ENCODE results near the gene CRTC1.
"Not testable (repeated sequence)": the region's sequence is repeated elsewhere in the genome, so short reads cannot be mapped to it uniquely, and the experiment has no call there.

The CRTC1 gene

GRCh38 chr19:18730885-18731513 lies 47.5 kb downstream of the CRTC1 start:
- no peak overlapping the region for H3K27ac ChIP-seq (ENCODE audit: low read length)
- TF ChIP-seq EZH2phosphoT487 (IDR thresholded peaks at IDR 0.05; ENCODE audit: low read length), result no peak
- TF ChIP-seq, protein P1, sequence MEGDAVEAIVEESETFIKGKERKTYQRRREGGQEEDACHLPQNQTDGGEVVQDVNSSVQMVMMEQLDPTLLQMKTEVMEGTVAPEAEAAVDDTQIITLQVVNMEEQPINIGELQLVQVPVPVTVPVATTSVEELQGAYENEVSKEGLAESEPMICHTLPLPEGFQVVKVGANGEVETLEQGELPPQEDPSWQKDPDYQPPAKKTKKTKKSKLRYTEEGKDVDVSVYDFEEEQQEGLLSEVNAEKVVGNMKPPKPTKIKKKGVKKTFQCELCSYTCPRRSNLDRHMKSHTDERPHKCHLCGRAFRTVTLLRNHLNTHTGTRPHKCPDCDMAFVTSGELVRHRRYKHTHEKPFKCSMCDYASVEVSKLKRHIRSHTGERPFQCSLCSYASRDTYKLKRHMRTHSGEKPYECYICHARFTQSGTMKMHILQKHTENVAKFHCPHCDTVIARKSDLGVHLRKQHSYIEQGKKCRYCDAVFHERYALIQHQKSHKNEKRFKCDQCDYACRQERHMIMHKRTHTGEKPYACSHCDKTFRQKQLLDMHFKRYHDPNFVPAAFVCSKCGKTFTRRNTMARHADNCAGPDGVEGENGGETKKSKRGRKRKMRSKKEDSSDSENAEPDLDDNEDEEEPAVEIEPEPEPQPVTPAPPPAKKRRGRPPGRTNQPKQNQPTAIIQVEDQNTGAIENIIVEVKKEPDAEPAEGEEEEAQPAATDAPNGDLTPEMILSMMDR (IDR thresholded peaks at IDR 0.05; ENCODE audit: low read length), result no peak
- no peak for TF ChIP-seq EZH2 (optimal IDR thresholded peaks at IDR 0.05; ENCODE audit: low read depth, low read length)
- no peaks in the 10 kb centered on the region for H4K20me1 ChIP-seq (ENCODE audit: insufficient read depth, low read length)

GRCh38 chr19:18731562-18732008 lies 48.1 kb downstream of the CRTC1 start:
- H3K79me2 ChIP-seq (ENCODE audit: low read length), result no peaks in the 10 kb centered on the region
- H3K9me3 ChIP-seq (replicated peaks; ENCODE audit: insufficient read depth, low read length), result no peaks in the 10 kb centered on the region
- H4K20me1 ChIP-seq (ENCODE audit: insufficient read depth, low read length), result no peaks in the 10 kb centered on the region
- H3K4me3 ChIP-seq (ENCODE audit: low read length), result no peak overlapping the region
- no peaks in the 10 kb centered on the region for H3K9me2 ChIP-seq (replicated peaks; ENCODE audit: insufficient read depth, low read length)
- H3K27me3 ChIP-seq (replicated peaks; ENCODE audit: insufficient read depth, low read length), result no peaks in the 10 kb centered on the region
- TF ChIP-seq, protein P1 (IDR thresholded peaks at IDR 0.05; ENCODE audit: low read length), result no peak
- TF ChIP-seq EZH2phosphoT487 (IDR thresholded peaks at IDR 0.05; ENCODE audit: low read length) (no peak), EZH2 (optimal IDR thresholded peaks at IDR 0.05; ENCODE audit: low read depth, low read length) (no peak)
- no peaks in the 10 kb centered on the region for H3F3A ChIP-seq (ENCODE audit: insufficient read depth, low read length)
- DNase-seq, result no peak
- H3K4me2 ChIP-seq (ENCODE audit: low read depth, low read length), result no peak overlapping the region
- H3K27ac ChIP-seq (ENCODE audit: low read length), result no peak overlapping the region
- no peaks in the 10 kb centered on the region for H3K36me3 ChIP-seq (replicated peaks; ENCODE audit: insufficient read depth, low read length)
- no peak overlapping the region for H3K9ac ChIP-seq (ENCODE audit: low read length)
- H2AFZ ChIP-seq (ENCODE audit: low read length), result no peak overlapping the region
- no peaks in the 10 kb centered on the region for H3K4me1 ChIP-seq (ENCODE audit: low read length)

More at GRCh38 chr19:18730885-18731513, 47.5 kb downstream of the CRTC1 start:
- no peak overlapping the region for H3K4me3 ChIP-seq (ENCODE audit: low read length)
- H3K9me3 ChIP-seq (replicated peaks; ENCODE audit: insufficient read depth, low read length), result no peaks in the 10 kb centered on the region
- H3K4me1 ChIP-seq (ENCODE audit: low read length), result no peaks in the 10 kb centered on the region
- no peaks in the 10 kb centered on the region for H3F3A ChIP-seq (ENCODE audit: insufficient read depth, low read length)
- no peak overlapping the region for H2AFZ ChIP-seq (ENCODE audit: low read length)
- no peaks in the 10 kb centered on the region for H3K9me2 ChIP-seq (replicated peaks; ENCODE audit: insufficient read depth, low read length)
- H3K4me2 ChIP-seq (ENCODE audit: low read depth, low read length), result no peak overlapping the region
- no peak for DNase-seq
- no peaks in the 10 kb centered on the region for H3K27me3 ChIP-seq (replicated peaks; ENCODE audit: insufficient read depth, low read length)
- no peaks in the 10 kb centered on the region for H3K79me2 ChIP-seq (ENCODE audit: low read length)
- H3K9ac ChIP-seq (ENCODE audit: low read length), result no peak overlapping the region
- no peaks in the 10 kb centered on the region for H3K36me3 ChIP-seq (replicated peaks; ENCODE audit: insufficient read depth, low read length)

GRCh38 chr19:18733196-18733647 lies 49.7 kb downstream of the CRTC1 start:
- Histone ChIP-seq H3K79me2 (ENCODE audit: low read length) (no peaks in the 10 kb centered on the region), H3K36me3 (replicated peaks; ENCODE audit: insufficient read depth, low read length) (no peaks in the 10 kb centered on the region), H3K27ac (ENCODE audit: low read length) (no peak overlapping the region), H4K20me1 (ENCODE audit: insufficient read depth, low read length) (no peaks in the 10 kb centered on the region), H2AFZ (ENCODE audit: low read length) (no peak overlapping the region), H3K27me3 (replicated peaks; ENCODE audit: insufficient read depth, low read length) (no peaks in the 10 kb centered on the region), H3K9me3 (replicated peaks; ENCODE audit: insufficient read depth, low read length) (no peaks in the 10 kb centered on the region), H3K9ac (ENCODE audit: low read length) (no peak overlapping the region), H3F3A (ENCODE audit: insufficient read depth, low read length) (no peaks in the 10 kb centered on the region), H3K9me2 (replicated peaks; ENCODE audit: insufficient read depth, low read length) (no peaks in the 10 kb centered on the region), H3K4me2 (ENCODE audit: low read depth, low read length) (no peak overlapping the region), H3K4me1 (ENCODE audit: low read length) (no peaks in the 10 kb centered on the region), H3K4me3 (ENCODE audit: low read length) (no peak overlapping the region)
- no peak for TF ChIP-seq EZH2phosphoT487 (IDR thresholded peaks at IDR 0.05; ENCODE audit: low read length)
- no peak for DNase-seq

DNA sequence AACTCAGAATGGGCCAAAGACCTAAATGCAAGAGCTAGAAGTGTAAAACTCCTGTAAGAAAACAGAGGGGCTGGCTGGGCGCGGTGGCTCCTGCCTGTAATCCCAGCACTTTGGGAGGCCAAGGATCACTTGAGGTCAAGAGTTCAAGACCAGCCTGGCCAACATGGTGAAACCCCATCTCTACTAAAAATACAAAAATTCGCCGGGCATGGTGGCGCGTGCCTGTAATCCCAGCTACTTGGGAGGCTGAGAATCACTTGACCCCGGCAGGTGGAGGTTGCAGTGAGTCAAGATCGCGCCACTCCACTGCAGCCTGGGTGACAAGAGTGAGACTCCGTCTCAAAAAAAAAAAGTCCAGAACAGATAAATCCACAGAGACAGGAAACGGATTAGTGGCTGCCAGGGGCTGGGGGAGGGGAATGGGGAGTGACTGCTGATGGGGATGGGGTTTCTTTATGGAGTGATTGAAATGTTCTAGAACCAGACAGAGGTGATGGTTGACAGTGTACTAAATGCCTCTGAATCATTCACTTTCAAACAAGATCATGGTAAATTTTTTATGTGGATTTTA lies 50.4 kb downstream of the CRTC1 start:
- not testable (repeated sequence) for H3K4me3 ChIP-seq (ENCODE audit: low read length); H3K27ac ChIP-seq (ENCODE audit: low read length); H3K9ac ChIP-seq (ENCODE audit: low read length); DNase-seq; H3K9me3 ChIP-seq (replicated peaks; ENCODE audit: insufficient read depth, low read length); H3K36me3 ChIP-seq (replicated peaks; ENCODE audit: insufficient read depth, low read length); H3K4me2 ChIP-seq (ENCODE audit: low read depth, low read length); H3K4me1 ChIP-seq (ENCODE audit: low read length); H3K79me2 ChIP-seq (ENCODE audit: low read length); H3K27me3 ChIP-seq (replicated peaks; ENCODE audit: insufficient read depth, low read length); H2AFZ ChIP-seq (ENCODE audit: low read length); H3K9me2 ChIP-seq (replicated peaks; ENCODE audit: insufficient read depth, low read length); H4K20me1 ChIP-seq (ENCODE audit: insufficient read depth, low read length); H3F3A ChIP-seq (ENCODE audit: insufficient read depth, low read length)

Measured in MM.1S (cell line).